ENCODE data around the gene GRID2.
"Not testable (repeated sequence)": the region's sequence is repeated elsewhere in the genome, so short reads cannot be mapped to it uniquely, and the experiment has no call there.

GRID2 gene

DNA sequence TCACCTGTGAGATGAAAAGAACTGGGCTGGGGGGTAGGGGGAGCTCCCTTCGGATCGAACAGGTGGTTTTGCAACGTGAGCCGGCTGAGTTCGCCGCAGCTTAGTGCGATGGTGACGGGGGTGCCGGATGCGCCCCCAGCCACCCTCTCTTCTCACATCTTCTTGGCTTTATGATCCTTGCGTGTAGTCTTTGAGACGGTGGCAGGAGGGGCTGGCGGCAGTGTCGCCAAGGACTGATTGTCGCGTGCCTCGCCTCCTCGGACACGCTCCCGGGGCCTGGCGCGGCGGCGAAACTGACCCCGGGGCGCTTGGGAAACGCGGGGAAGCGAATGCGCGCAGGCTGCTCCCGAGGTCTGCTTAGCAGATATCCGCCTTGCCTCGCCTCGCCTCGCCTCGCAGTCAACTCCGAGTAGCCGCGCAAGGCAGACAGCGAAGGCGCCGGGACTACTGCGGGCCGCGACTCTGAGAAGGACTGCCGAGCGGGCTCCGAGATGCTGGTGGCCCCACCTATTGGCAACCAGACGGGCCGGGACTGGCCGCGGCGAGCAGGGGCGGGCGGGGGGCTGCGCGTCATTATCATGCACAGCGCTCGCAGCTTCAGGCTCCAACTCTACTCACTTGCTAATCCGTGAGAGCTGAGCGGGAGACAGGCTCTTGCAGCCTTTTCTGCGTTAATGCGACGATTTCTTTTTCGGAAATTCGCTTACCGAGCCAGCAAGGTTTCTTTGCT, 1.5 kb downstream of the GRID2 start:
- no peak for DNase-seq (ENCODE audit: low read depth)

DNA sequence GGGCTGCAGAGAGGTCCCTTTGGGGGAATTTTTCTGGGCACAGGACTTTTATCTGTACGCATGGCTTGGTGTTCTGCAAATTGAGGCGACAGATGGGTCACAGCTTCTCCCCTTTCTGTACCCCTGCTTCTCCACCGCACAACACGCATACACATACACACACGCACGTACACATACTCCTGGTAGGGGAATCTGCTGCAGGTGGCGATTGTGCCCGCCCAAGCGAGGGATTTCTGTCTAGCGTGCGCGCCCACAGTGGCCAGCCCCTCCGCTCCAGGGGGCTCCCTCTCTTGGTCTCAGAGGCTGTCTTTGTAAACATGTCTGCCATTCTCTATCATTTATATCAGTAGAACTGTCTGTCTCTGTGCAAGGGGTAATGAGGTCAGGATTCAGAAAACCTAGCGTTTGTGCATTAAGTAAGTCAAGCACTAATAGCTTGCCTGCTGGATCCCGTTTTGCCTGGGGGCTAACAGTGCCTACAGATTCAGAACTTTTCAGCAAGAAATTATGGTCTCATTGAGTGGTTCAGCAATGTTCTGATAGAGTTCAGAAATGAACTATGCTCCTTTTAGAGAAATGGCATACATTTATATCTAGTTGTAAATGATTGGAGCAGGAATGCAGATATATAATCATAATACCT, 2.2 kb downstream of the GRID2 start:
- no peak for DNase-seq (ENCODE audit: low read depth)

DNA sequence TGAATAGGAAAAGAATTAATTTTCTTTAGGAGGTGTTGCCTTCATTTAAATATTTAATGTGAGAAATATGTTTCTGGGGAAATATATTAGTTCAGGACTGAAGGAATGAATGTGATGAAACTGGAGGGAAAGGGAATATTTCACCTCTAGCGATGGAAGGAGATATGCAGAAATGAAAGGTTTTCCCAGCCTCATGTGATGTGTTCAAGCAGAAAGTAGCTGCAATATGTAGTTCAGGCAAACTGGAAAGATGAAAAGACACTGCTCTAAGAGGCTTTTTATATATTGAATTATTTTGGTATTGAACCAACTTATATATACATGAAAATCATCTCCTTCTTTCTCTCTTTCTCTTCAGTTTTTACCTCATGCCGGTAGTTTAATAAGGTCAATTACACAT, 3.4 kb downstream of the GRID2 start:
- no peak for DNase-seq (ENCODE audit: low read depth)

DNA sequence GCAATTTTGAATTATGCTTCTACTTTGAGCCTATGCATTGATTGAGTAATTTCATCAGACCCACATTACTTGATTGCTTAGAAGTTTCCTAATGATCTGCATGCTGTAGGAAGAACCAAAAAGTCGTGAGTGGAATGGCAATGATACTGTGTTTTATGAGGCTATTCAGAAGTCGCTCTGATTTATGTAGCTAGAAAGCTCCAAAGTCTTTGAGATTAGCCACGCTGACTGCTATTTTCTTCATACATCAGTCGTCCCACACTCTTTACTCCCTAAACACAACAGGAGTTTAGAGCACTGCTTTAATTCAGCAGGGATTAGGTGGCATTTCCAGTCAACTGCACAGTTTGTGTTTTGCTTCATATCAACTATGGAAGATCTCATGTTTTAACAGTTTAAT, 4.1 kb downstream of the GRID2 start:
- no peak for DNase-seq (ENCODE audit: low read depth)

DNA sequence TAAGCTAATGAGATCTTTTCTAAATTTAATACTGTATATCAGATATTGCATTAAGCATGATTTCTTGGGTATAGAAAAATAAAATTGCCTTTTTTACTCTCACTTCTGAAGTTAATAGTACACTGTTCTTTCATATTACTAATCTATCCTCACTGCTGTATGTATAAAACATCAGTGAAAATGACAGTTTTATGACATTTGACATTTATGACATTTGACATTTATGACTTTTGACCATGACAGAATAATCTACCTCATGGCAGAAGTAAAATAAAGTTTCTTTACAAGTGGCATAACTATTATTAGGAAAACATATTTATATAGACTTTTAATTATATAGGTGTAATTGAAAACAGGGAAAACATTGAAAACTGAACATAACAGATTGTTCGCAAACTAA, 13.3 kb downstream of the GRID2 start:
- DNase-seq (ENCODE audit: low read depth) = no peak

DNA sequence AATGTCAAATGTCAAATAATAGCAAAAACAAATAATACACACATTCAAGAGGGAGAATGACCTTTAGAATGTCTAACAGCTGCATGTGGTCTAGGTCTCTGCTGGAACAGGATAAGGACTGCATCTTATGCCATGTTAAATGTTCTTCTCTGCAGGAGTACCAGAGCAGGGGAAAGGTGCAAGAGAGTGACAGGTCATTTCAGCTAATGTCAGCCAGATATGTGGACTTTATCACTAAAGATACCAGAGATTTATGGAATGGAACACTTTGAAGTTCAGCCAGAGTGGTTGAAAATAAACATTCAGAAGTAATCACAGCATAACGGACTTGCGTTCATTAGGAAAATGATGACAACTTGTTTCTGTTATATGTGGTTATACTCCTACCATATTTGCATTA, 24.3 kb downstream of the GRID2 start:
- DNase-seq (ENCODE audit: low read depth) = no peak

DNA sequence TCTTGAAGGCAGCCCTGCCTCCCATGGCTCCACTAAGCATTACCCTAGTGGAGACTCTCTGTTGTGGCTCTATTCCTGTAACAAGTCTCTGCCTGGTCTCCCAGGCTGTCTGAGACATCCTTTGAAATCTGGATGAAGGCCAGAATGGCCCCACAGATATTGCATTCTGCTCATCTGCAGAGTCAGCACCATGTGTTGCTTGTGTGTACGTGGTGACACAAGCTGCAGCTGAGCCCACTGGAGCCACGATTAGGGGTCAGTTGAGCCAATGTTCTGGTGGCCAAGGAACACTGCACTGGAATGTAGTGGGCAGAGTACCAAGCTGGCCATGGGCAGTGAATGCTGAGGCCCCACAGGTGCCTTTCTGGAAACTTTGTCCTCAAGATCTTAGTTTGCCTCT, 29.2 kb downstream of the GRID2 start:
- DNase-seq (ENCODE audit: low read depth) = no peak

DNA sequence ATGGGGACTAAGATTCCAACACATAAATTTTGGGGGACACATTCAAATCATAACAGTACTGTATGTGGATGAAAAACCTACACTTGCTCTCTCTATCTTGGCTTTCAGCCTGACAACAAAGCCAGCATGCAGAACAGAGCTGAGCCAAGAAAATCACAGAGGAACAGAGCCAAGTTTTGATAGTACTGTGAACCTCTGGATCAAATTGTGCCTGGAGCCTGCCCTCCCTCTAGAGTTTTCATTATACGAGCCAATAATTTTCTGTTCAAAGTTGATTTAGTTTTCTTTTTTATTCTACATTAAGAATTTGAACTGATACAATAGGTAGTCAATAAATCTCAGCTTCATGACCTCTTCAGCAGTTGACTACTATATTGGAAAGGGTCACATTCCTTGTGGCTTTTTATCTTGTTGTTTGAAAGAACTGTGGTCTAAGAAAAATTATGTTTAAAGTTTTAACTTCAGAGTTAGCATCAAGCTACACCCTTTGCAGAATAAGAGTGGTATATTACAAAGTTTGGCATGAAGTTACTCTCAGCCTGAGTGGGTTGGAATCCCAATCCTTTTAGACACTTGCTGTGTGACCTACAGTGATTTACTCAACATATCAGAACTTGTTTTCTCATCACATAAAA, 31.1 kb downstream of the GRID2 start:
- DNase-seq (ENCODE audit: low read depth) = no peak

DNA sequence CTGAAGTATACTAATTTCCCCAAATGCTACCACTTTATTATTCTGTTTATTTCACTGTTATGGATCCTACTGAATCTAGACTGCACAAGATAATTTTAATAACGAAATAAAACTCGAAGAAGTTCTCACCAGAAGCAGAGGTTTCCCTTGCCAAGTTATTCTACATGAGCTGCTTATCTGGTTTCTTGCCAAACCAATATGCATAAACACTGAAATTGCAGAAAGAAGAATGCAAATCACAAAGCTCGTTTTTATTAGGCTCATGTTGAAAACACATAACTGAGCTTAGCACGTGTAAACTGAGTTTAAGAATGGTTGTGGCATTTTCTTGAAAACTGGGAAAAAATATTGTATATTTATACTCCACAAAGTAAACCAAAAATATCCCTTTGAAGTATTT, 35.9 kb downstream of the GRID2 start:
- no peak for DNase-seq (ENCODE audit: low read depth)

DNA sequence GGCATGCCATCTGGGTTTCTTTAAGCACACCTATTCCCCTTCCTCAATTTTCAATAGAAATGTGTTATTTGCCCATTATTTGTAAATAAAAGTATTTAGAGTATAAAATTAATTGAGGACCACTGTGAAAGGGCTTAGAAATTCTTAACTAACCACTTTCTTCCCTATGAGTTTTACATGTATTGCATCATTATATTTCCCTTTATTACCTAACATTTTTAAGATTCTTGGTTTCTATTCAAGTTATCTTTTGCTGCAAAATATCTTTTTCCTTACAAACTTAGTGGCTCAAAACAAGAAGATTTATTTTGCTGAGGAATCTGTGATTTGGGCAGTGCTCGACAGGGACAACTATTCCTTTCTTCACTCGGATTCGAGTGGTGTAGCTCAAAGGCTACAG, 40.5 kb downstream of the GRID2 start:
- DNase-seq (ENCODE audit: low read depth) = no peak

DNA sequence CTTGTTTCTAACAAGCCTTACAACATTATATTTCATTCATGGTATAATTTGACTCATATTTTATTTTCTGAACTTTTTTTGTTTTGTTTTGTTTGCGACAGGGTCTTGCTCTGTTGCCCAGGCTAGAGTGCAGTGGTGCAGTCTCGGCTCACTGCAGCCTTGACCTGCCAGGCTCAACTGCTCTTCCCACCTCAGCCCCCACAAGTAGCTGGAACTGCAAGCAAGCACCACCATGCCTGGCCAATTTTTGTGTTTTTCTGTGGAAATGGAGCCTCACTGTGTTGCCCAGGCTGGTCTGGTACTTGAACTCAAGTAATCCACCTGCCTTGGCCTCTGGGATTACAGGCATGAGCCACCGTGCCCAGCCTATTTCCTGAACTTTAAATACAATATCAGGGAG, 42.5 kb downstream of the GRID2 start:
- no peak for DNase-seq (ENCODE audit: low read depth)

DNA sequence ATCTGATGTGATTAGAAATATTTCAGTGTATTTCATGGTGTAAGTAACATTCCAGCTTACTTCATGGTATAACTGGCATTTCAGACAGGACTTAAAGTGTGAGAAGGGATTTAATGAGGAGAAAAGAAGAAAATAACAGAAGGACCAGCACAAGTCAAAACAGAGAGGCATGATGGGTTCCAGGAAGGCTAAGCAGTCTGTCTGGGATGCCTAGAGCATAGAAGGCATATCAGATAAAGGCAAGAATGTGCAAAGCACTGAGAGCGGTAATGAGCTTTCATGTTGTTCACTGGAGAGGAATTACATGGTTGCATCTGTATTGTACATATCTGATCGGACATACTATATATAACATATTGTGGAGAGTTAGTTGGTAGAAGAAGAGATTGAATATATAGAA, 54.2 kb downstream of the GRID2 start:
- DNase-seq (ENCODE audit: low read depth) = no peak

DNA sequence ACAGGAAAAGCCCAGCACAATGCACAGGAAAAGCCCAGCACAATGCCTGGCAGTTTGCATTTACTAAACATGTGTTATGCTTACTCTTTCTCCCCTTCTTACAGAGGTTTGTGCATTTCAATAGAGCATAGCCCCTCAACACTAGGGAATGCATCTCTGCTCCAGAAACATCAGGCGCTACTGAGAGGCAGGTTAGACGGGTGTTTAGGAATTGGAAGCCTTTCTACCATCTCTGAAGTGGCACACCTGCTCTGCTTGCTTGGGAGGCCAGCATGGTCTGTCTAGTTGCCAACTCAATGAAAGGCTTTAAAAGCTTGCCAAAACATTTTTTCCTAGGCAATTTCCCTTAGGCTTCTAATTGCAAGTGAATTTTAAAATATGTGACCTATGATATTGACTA, 55.7 kb downstream of the GRID2 start:
- no peak for DNase-seq (ENCODE audit: low read depth)

DNA sequence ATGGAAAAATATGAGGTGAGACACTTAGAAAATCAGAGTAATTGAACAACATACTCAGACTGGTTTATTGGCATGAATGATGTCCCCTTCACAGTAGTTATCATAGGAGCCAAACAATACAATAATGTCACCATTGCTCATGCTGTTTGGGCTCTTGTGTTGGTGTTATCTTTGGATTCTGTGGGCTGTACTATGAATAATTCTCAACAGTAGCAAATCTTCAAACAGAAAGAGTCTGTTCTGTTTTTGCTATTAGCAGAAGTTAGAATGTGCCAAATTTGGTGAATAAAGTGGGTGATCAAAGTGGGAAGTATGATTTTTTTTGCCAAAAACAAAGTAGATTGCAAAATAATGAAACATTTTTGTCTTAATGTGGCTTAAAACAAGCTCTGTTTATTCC, 58.3 kb downstream of the GRID2 start:
- DNase-seq (ENCODE audit: low read depth) = no peak

DNA sequence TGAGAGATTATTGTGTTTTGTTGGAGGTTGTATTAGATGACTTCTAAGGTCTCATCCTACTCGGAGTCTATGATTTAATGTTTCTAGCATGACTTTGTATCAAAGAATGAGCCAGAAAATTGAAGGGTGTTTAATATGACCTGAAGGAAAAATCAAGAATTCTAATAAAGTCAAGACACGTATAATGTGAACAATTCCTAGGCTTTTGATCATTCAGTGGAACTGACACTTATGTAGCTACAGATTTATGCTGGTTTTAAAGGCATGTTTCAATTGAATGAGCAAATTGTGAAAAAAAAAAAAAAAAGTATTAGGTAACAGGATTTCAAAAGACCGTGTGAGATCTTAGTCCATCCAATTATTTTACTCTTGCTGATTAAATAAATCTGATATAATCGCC, 64.9 kb downstream of the GRID2 start:
- no peak for DNase-seq (ENCODE audit: low read depth)

DNA sequence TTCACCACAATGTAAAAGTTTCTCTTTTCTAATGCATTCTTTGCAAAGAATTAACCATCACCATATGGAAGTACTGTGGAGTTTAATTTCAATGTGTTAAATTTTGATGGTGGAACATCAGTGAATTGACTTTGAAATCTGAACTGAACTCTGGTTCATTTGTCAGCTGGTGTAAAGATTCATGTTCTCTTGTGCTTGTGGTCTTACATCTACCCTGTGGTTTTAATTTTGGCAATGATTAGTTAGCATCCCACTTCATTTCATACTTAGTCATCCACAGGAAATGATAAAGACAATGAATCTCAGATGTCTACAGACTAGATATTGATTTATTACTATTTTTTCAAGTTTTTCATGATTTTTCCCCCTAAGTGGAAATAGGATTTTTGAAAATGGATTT, 77.8 kb downstream of the GRID2 start:
- no peak for DNase-seq (ENCODE audit: low read depth)

DNA sequence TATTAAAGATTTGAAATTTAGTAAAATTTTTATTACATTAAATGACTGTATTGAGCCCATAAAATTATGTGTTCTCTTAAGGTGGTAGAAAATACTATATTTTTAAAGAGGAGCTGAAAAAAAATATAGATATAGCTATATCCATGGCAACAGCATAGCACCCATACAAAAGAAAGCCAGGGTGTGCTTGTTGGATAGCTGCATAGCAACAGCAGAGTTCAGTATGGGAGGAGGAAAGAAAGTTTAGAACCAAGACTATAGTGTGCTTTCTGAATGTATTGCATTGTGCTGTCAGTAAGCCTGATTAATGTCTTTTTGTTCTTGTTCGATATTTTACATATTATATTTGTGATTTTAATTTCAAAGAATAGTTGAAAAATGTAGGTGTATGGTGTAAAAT, 78.4 kb downstream of the GRID2 start:
- DNase-seq (ENCODE audit: low read depth) = no peak

DNA sequence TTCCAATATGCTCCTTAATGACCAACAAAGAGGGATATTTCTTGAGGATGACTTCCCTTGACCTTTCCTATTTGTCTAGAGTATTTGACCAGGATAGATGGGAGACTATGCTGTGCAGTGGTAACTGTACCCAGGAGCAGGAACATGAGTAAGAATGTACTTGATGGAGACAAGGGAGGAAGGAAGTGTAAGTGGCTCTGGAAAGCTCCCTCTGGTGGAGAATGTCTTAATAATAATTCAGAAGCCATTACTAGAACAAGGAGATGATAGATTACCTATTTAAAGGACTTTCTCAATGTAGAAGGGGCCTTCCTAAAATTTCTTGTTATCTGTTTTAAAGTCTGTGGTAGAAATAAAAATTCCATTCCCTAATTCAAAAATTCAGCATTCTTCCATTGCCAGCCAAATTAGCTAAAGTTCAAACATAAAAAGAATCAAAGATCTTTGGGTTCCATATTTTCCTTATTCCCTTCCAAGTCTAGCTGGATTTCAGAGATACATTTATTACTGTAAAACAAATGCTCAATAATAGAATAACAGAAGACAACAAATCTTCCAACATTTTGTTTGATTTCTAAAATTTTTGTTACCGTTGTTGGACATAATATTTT, 83.8 kb downstream of the GRID2 start:
- DNase-seq (ENCODE audit: low read depth) = no peak

DNA sequence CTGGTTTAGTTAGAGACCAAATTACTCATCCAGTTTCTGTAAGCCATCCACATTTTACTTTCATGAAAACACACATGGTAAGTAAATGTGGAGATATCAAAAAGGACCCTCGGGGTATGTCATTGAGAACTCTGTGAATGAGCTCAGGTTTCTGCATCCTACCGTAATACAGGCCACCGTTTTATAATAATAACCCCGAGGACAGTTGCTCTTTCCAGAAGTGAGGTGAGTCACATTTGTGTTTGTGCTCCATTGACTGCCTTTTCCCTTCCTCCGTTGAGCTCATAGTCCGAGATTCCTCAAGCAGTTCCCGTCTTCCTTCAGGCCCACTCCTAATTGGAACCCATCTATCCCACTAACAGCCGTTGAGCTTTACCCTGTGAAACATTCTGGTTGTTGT, 95.3 kb downstream of the GRID2 start:
- no peak for DNase-seq (ENCODE audit: low read depth)

DNA sequence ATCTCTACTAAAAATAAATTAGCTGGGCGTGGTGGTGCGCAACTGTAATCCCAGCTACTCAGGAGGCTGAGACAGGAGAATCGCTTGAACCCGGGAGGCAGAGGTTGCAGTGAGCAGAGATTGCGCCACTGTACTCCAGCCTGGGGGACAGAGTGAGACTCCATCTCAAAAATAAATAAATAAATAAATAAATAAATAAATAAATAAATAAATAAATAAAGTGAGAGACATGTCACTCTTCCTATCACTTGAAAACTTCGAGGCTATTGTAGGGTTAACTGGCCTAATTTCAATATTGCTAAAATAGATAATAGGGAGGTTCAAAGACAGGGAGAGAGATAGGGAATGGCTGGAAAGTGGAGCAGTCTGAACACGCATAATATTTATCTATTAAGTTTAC, 99.8 kb downstream of the GRID2 start:
- DNase-seq (ENCODE audit: low read depth) = not testable (repeated sequence)

DNA sequence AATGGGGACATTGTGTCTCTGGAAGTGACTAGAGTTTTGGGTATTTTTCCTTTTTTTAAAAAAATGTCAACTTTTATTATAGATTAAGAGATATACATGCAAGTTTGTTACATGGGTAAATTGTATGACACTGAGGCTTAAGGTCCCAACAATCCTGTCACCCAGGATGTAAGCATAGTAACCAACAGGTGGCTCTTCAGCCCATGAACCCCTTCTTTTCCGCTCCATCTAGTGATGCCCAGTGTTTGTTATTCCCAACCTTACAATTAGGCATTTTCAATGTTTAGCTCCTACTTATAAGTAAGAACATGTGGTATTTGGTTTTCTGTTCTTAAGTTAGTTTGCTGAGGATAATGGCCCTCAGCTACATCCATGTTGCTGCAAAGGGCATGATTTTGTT, 102.7 kb downstream of the GRID2 start:
- no peak for DNase-seq (ENCODE audit: low read depth)

DNA sequence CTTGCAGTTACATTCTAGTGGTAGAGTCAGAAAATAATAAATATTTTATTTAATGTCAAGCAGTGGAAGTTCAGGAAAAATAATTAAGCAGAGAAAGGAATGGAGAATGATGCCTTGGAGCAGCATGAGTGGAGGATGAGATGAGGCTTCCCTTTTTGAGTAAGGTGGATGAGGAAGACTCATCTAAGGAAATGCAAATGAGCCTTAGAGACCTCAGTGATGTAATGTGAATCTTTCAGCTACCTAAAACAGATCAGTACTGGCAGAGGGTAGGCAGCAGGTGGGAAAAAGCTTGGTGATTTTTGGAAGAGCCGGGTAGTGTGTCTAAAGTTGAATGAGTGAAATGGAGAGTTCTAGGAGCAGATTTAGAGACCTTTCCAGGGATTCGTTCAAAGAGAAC, 118.2 kb downstream of the GRID2 start:
- no peak for DNase-seq (ENCODE audit: low read depth)

DNA sequence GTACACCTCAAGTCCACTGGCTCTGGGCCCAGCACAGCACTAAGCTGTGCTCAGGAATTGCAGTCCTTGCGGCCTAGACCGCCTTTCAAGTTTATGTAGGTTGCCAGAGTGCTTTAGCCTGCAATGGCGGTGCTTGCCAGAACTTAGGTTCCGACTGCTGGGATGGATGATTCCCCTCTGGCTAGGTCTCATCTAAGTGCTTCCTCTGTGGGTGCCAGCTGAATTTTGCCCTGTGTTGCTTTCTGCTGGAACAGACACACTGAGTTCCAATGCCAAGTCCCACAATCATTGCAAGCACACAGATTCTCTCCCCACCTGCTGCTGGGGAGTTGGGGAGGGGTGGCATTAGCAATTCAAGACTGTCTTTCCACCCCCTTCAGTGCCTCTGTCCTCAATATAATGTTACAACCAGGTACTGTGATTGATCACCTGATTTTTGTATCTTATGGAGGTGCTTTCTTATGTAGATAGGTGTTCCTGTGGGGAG, 129.5 kb downstream of the GRID2 start:
- no peak for DNase-seq (ENCODE audit: low read depth)

Data from activated T-helper 1 cell treated with Interleukin-2 at 50 U/mL for 16 hours (primary cell).